IPS-18c (cell line): ENCODE results near the gene SWT1.

Experiments used
- H3K4me3 ChIP-seq: 2 replicates; pipeline ENCODE4 v1.7.0; 2013; ENCODE audit warnings: low read depth, mild to moderate bottlenecking, low read length, moderate library complexity; ENCODE audit not compliant: insufficient read depth
- H3K9me3 ChIP-seq: one replicate; pipeline ENCODE4 v1.6.1; 2013; ENCODE audit warnings: mild to moderate bottlenecking, low read length, moderate library complexity; ENCODE audit not compliant: control insufficient read depth, insufficient read depth

Gene SWT1

GRCh38 chr1:185293967-185294542, 137.1 kb downstream of the SWT1 start:
- no peak overlapping the region for H3K4me3 ChIP-seq
- no peaks in the 10 kb centered on the region for H3K9me3 ChIP-seq

DNA sequence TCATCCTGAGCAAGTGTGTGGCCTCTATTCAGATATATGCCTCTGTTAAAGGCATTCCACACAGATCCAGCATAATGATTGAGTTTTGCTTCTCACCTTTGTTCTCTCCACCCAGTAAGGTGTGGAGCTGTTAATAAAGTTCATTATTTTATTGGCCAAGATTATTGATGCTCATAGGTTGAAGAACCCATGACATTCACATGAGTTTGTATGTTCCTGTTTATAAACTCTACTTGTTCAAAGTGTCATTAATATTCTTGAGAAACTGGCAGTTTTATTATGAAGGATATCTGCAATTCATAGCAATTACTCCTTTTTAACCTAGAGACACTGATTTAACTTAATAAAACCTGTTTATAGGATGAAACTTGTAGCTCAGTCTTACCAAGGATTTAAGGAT, 138.1 kb downstream of the SWT1 start:
- Histone ChIP-seq H3K4me3 (no peak overlapping the region), H3K9me3 (no peaks in the 10 kb centered on the region)

GRCh38 chr1:185297982-185298381, 141.0 kb downstream of the SWT1 start:
- Histone ChIP-seq H3K9me3 (no peaks in the 10 kb centered on the region), H3K4me3 (no peak overlapping the region)

GRCh38 chr1:185300152-185300551, 143.2 kb downstream of the SWT1 start:
- no peaks in the 10 kb centered on the region for H3K9me3 ChIP-seq
- no peak overlapping the region for H3K4me3 ChIP-seq

GRCh38 chr1:185305419-185305818, 148.5 kb downstream of the SWT1 start:
- no peaks in the 10 kb centered on the region for H3K9me3 ChIP-seq
- no peak overlapping the region for H3K4me3 ChIP-seq

- H3K4me3 ChIP-seq, result no peak overlapping the region
- H3K9me3 ChIP-seq, result no peaks in the 10 kb centered on the region
Measured at GRCh38 chr1:185308126-185308525, 151.2 kb downstream of the SWT1 start.

DNA sequence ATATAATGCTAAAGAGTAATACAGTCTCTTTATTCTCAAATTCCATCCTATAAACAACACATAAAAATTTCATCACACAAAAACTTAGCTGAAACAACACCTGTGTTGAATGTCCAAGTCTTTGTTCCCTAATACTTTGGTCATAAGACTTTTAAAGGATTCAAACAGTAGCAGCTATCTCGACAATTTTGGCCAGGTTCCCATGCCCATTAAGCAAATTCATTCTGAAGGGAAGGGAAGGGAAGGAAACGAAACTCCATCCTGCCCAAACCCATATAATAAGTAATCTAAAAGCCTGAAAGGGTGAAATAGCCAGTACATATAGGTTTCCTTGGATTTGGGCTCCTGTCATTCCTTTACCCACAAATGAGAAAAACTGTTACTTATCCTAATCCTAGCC, 152.6 kb downstream of the SWT1 start:
- no peak overlapping the region for H3K4me3 ChIP-seq

DNA sequence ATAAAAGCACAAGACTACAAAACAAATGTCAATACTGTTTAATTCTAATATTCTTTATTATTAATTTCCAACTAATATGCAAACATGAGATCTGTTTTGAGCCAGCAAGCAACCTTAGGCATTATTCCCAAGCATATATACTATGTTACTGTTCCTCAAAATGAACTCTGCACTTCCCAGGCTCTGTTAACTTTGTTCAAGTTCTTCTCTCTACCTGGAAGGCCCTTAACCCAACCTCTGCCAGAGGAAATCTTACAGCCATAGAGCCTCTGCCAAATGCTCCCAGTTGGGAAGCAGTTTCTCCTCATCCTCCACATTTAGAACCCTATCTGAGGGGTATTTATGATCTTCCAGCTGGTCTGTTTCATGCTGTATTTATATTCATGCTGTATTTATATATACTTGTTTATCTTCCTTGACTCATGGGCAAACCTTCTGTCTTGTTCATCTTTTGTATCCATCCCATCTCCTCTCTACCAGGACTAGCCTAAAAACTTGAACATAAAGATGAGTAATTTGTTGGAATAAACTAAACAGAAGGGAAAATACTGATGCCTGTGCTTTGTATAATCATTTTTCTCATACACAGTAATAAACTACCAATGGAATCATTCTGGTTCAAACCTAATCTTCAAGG, 154.7 kb downstream of the SWT1 start:
- H3K9me3 ChIP-seq, result no peaks in the 10 kb centered on the region
- H3K4me3 ChIP-seq, result no peak overlapping the region

More for the DNA sequence above, 152.6 kb downstream of the SWT1 start:
- no peaks in the 10 kb centered on the region for H3K9me3 ChIP-seq

GRCh38 chr1:185312361-185313138, 155.6 kb downstream of the SWT1 start:
- H3K4me3 ChIP-seq, result no peak overlapping the region
- H3K9me3 ChIP-seq, result no peaks in the 10 kb centered on the region

DNA sequence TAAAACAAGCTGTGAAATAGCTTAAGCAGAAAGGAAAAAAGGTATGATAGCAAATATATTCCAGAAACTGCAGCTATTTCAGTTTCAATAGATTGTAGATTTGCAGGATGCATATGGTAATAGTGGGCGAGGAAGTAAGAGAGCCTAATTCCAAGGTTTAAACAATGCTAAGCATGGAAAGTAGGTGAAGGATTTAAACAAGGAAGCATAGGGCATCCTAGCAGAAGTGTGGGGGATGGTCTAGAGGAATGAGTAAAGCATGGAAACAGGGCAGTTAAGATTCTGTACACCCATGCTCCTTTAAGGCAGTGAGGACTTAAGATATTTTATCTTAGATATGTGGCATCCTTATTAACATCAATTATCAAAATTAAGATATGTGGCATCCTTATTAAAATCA, 157.4 kb downstream of the SWT1 start:
- Histone ChIP-seq H3K9me3 (no peaks in the 10 kb centered on the region), H3K4me3 (peak overlapping the region; percentile 28)

GRCh38 chr1:185315445-185316071, 158.6 kb downstream of the SWT1 start:
- Histone ChIP-seq H3K9me3 (no peaks in the 10 kb centered on the region), H3K4me3 (peak overlapping the region; percentile 88)

DNA sequence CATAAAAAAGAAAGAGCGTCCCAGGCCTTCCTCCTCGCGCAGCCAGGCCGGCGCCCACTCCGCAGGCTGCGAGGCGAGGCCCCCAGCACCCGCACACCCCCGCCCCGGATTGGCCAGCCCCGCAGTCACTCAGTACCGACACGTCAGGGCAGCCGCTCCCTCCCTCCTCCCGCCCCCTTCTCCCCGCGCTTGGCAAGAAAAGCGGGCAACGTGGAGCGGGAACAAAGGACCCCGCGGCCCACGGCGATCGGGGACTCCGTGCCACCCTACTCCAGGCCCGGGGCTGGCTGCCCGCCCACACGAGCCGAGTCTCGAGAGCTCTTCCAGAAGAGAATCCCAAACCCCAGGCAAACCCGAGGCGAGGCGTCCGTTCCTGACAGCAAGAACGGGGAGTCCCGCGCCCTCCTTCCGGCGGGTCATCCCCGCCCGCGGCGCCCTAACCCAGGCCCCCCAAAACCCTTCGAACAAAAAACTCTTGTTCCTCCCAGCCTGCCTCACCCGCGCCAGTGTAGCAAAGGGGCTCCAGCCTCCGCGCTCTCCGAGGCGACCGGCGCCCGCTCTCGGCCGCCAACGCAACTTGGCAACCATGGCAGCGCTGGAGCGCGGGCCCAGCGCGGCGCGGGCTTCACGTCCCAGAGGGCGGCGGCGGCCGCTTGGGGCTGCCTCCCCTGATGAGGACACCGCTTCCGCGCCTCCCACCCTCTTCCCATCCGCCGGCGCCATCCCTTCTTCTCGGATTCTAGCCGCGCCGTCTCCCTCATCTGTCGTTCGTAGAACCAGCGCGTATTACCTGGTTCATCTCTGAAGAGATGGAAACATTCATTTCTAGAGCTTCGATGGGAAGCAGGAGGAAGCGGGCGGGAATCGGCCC, 159.4 kb downstream of the SWT1 start:
- Histone ChIP-seq H3K4me3 (peak overlapping the region; percentile 88), H3K9me3 (no peaks in the 10 kb centered on the region)

GRCh38 chr1:185317034-185317885, 160.3 kb downstream of the SWT1 start, which contains the start of gene IVNS1ABP:
TSS of gene IVNS1ABP (minus strand) at chr1:185317243. CDS start at chr1:185309493, 7,750 bp downstream.
- Histone ChIP-seq H3K9me3 (no peaks in the 10 kb centered on the region), H3K4me3 (peak within 1 kb of the TSS; percentile 88)

DNA sequence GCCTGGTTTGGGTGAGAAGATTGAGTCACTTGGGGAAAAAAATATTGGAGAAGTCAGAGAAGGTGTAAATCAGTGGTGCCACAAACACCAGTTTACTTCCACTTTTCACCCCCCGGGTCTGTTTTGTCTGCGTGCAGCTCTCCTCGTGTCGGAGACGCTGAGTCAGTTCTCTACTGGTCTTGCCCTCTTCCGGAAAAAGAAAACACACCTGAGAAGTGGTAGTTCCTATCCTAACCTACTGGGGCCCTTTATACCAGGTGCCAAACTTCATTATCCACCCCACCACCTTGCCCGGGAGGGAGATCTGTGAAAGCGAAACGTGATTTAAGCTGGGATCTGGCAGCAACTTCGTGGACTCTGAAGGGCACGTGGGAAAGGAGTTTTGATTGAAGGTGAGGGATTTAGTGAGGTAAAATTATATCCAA, 160.9 kb downstream of the SWT1 start:
- no peaks in the 10 kb centered on the region for H3K9me3 ChIP-seq
- H3K4me3 ChIP-seq, result peak overlapping the region; percentile 60

- Histone ChIP-seq H3K4me3 (0 out of 2 replicates have a peak overlapping the region, but pooled peaks have one; percentile 60), H3K9me3 (no peaks in the 10 kb centered on the region)
Measured at GRCh38 chr1:185318431-185319138, 161.6 kb downstream of the SWT1 start.

DNA sequence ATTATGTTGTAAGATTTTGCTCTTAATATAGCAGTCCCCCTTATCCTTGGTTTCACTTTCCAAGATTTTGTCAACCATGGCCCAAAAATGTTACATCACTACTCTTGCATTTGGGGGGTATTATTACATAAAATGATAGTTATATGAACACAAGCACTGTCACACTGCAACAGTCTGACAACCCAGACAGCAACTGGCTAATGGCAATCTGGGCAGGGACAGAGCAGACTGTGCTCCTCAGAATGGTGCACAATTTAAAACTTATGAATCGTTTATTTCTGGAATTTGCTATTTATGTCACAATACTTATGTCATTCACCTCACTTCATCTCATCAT, 162.1 kb downstream of the SWT1 start:
- no peak overlapping the region for H3K4me3 ChIP-seq
- no peaks in the 10 kb centered on the region for H3K9me3 ChIP-seq
